ENCODE results near the gene MARCHF6. TPM values are rescaled to one million over a fixed set of nuclear protein-coding genes. Genes with fewer than 3 reads are reported as not detected.
A peak's percentile ranks its signal among the peaks of the same experiment; 100 is the strongest.
"Not testable (repeated sequence)": the region's sequence is repeated elsewhere in the genome, so short reads cannot be mapped to it uniquely, and the experiment has no call there.

The MARCHF6 gene
- total and polyA plus RNA-seq, 11 donors: 39.3 to 192 (median 159) TPM

- no peak for DNase-seq
- ATAC-seq: no peak
- TF ChIP-seq CTCF (IDR thresholded peaks at IDR 0.05) (no peak), POLR2A (IDR thresholded peaks at IDR 0.05) (no peak)
- H3K36me3 ChIP-seq: peaks cover 0 to 17% (median 7%) of the 10 kb centered on the region in 9 donors
- H3K27ac ChIP-seq: no peak overlapping the region
- WGBS, 4 donors: 69 to 75% (median 72%) methylated on average over 11 of the region's 11 CpGs
- no peaks in the 10 kb centered on the region for H3K9me3 ChIP-seq
- intact Hi-C loops (cut with DNase I): no loop called here
- no peak overlapping the region for H3K4me3 ChIP-seq
- H3K4me1 ChIP-seq: peaks cover 3 to 80% (median 50%) of the 10 kb centered on the region in 12 donors
- H3K27me3 ChIP-seq: no peaks in the 10 kb centered on the region
These were observed 20.8 kb downstream of the MARCHF6 start for GRCh38 chr5:10374046-10375022.

DNA sequence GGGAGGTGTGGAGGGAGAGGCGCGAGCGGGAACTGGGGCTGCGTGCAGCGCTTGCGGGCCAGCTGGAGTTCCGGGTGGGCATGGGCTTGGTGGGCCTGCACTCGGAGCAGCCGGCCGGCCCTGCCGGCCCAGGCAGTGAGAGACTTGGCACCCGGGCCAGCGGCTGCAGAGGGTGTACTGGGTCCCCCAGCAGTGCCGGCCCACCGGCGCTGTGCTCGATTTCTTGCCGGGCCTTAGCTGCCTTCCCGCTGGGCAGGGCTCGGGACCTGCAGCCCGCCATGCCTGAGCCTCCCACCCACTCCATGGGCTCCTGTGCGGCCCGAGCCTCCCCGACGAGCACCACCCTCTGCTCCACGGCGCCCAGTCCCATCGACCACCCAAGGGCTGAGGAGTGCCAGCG is 21.7 kb downstream of the MARCHF6 start:
- Histone ChIP-seq H3K36me3 (peaks cover 0 to 22% (median 13%) of the 10 kb centered on the region in 9 donors), H3K4me1 (peaks cover 3 to 77% (median 47%) of the 10 kb centered on the region in 12 donors)
- H3K27me3 ChIP-seq; H3K4me3 ChIP-seq; DNase-seq; H3K9me3 ChIP-seq; H3K27ac ChIP-seq; ATAC-seq; intact Hi-C loops (cut with DNase I): not testable (repeated sequence)
- whole genome bisulfite sequencing, 4 donors: 97 to 99% (median 98%) methylated on average over 18 to 29 of the region's 29 CpGs

GRCh38 chr5:10376544-10376943 is 23.0 kb downstream of the MARCHF6 start:
- Histone ChIP-seq H3K4me3 (no peak overlapping the region), H3K9me3 (no peaks in the 10 kb centered on the region), H3K27me3 (no peaks in the 10 kb centered on the region), H3K27ac (no peak overlapping the region), H3K36me3 (peaks cover 0 to 34% (median 25%) of the 10 kb centered on the region in 9 donors), H3K4me1 (peaks cover 3 to 65% (median 44%) of the 10 kb centered on the region in 12 donors)
- intact Hi-C loops (cut with DNase I): no loop called here
- peak in 3 of 4 donors; percentile 43 to 67 (median 55) for ATAC-seq
- 63 to 72% (median 67%) methylated on average over 9 to 11 of the region's 11 CpGs for WGBS, 4 donors
- TF ChIP-seq POLR2A (IDR thresholded peaks at IDR 0.05): no peak
- TF ChIP-seq CTCF (IDR thresholded peaks at IDR 0.05): no peak
- no peak for DNase-seq

GRCh38 chr5:10377081-10377480 is 23.6 kb downstream of the MARCHF6 start:
- DNase-seq (no peak), ATAC-seq (peak in 2 of 4 donors; percentile 21 to 48)
- intact Hi-C loops (cut with DNase I): no loop called here
- peaks cover 3 to 60% (median 42%) of the 10 kb centered on the region in 12 donors for H3K4me1 ChIP-seq
- no peaks in the 10 kb centered on the region for H3K27me3 ChIP-seq
- no peak for TF ChIP-seq CTCF (IDR thresholded peaks at IDR 0.05)
- no peak for TF ChIP-seq POLR2A (IDR thresholded peaks at IDR 0.05)
- peaks cover 0 to 40% (median 30%) of the 10 kb centered on the region in 9 donors for H3K36me3 ChIP-seq
- WGBS, 4 donors: 83 to 87% (median 85%) methylated on average over 3 to 5 of the region's 5 CpGs
- no peak overlapping the region for H3K4me3 ChIP-seq
- no peaks in the 10 kb centered on the region for H3K9me3 ChIP-seq
- no peak overlapping the region for H3K27ac ChIP-seq

Data from heart left ventricle (tissue), 16 donors.